ENCODE data around the gene LRP11. TPM values are rescaled to one million over a fixed set of nuclear protein-coding genes. Genes with fewer than 3 reads are reported as not detected.

LRP11 gene
- total and polyA plus RNA-seq, 12 donors, result 2.6 to 65.1 (median 42.4) TPM

GRCh38 chr6:149813351-149813750 is 50.8 kb downstream of the LRP11 start:
- Histone ChIP-seq H3K4me3 (no peak overlapping the region), H3K27ac (no peak overlapping the region), H3K4me1 (replicated peaks in 1 of 2) (no peaks in the 10 kb centered on the region), H3K27me3 (no peaks in the 10 kb centered on the region), H3K36me3 (replicated peaks in 1 of 2) (peaks cover 0 to 13% of the 10 kb centered on the region in 2 donors), H3K9me3 (replicated peaks in 1 of 3) (no peaks in the 10 kb centered on the region)
- intact Hi-C loops (cut with DNase I), result no loop called here
- 95 to 97% (median 96%) methylated on average over 3 of the region's 3 CpGs for WGBS, 4 donors
- DNase-seq, result no peak
- TF ChIP-seq, protein P1, sequence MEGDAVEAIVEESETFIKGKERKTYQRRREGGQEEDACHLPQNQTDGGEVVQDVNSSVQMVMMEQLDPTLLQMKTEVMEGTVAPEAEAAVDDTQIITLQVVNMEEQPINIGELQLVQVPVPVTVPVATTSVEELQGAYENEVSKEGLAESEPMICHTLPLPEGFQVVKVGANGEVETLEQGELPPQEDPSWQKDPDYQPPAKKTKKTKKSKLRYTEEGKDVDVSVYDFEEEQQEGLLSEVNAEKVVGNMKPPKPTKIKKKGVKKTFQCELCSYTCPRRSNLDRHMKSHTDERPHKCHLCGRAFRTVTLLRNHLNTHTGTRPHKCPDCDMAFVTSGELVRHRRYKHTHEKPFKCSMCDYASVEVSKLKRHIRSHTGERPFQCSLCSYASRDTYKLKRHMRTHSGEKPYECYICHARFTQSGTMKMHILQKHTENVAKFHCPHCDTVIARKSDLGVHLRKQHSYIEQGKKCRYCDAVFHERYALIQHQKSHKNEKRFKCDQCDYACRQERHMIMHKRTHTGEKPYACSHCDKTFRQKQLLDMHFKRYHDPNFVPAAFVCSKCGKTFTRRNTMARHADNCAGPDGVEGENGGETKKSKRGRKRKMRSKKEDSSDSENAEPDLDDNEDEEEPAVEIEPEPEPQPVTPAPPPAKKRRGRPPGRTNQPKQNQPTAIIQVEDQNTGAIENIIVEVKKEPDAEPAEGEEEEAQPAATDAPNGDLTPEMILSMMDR (IDR thresholded peaks at IDR 0.05), result no peak
- no peak for TF ChIP-seq POLR2A (IDR thresholded peaks at IDR 0.05)

- Histone ChIP-seq H3K4me1 (replicated peaks in 1 of 2) (no peaks in the 10 kb centered on the region), H3K36me3 (replicated peaks in 1 of 2) (peaks cover 0 to 13% of the 10 kb centered on the region in 2 donors)
- 81 to 93% (median 84%) methylated on average over 2 of the region's 2 CpGs for WGBS, 4 donors
Measured at GRCh38 chr6:149809798-149810197, 54.4 kb downstream of the LRP11 start.

DNA sequence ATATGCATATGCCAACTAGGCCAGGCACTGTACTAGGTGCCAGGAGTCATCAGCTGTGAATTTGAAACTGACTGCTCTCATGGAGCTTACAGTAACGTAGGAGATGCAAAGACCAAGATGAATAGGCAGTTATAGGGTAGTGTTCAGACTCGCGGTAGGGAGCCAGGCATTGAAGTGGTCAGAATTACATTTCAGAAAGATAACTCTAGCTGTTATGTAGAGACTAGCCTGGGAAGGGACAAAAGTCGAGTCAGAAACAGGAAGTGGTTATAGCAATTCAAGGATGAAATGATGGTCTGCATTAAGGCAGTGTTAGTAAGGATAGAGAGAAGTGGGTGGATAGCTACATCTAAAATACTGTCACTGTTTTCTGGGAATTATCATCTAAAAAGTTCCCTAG is 58.0 kb downstream of the LRP11 start:
- whole genome bisulfite sequencing, 4 donors, result 84 to 93% (median 85%) methylated on average over 4 of the region's 4 CpGs
- H3K4me1 ChIP-seq (replicated peaks in 1 of 2), result no peaks in the 10 kb centered on the region
- no peak overlapping the region for H3K4me3 ChIP-seq
- intact Hi-C loops (cut with DNase I), result no loop called here
- peaks cover 0 to 7% of the 10 kb centered on the region in 2 donors for H3K36me3 ChIP-seq (replicated peaks in 1 of 2)
- DNase-seq, result no peak
- H3K27ac ChIP-seq, result no peak overlapping the region
- no peaks in the 10 kb centered on the region for H3K27me3 ChIP-seq
- TF ChIP-seq POLR2A (IDR thresholded peaks at IDR 0.05), result no peak
- TF ChIP-seq, protein P1 (IDR thresholded peaks at IDR 0.05), result no peak
- H3K9me3 ChIP-seq (replicated peaks in 1 of 3), result no peaks in the 10 kb centered on the region

More at GRCh38 chr6:149809798-149810197, 54.4 kb downstream of the LRP11 start:
- Histone ChIP-seq H3K9me3 (replicated peaks in 1 of 3) (no peaks in the 10 kb centered on the region), H3K27me3 (no peaks in the 10 kb centered on the region), H3K4me3 (no peak overlapping the region), H3K27ac (no peak overlapping the region)
- TF ChIP-seq, protein P1 (IDR thresholded peaks at IDR 0.05), result no peak
- no peak for TF ChIP-seq POLR2A (IDR thresholded peaks at IDR 0.05)
- no peak for DNase-seq
- intact Hi-C loops (cut with DNase I), result no loop called here

- Histone ChIP-seq H3K4me3 (no peak overlapping the region), H3K27me3 (no peaks in the 10 kb centered on the region), H3K9me3 (replicated peaks in 1 of 3) (no peaks in the 10 kb centered on the region), H3K36me3 (replicated peaks in 1 of 2) (peaks cover 0 to 8% of the 10 kb centered on the region in 2 donors), H3K27ac (no peak overlapping the region), H3K4me1 (replicated peaks in 1 of 2) (peaks cover 0 to 3% of the 10 kb centered on the region in 2 donors)
- intact Hi-C loops (cut with DNase I), result no loop called here
- 94 to 97% (median 95%) methylated on average over 3 of the region's 3 CpGs for WGBS, 4 donors
- DNase-seq, result no peak
- no peak for TF ChIP-seq POLR2A (IDR thresholded peaks at IDR 0.05)
- TF ChIP-seq, protein P1 (IDR thresholded peaks at IDR 0.05), result no peak
Measured at GRCh38 chr6:149783551-149783950, 80.6 kb downstream of the LRP11 start.

All from adrenal gland (tissue), 12 donors.